ENCODE data around the gene ARL4D. TPM values are rescaled to one million over a fixed set of nuclear protein-coding genes. Genes with fewer than 3 reads are reported as not detected.
A peak's percentile ranks its signal among the peaks of the same experiment; 100 is the strongest.
"Not testable (repeated sequence)": the region's sequence is repeated elsewhere in the genome, so short reads cannot be mapped to it uniquely, and the experiment has no call there.

The ARL4D gene
- total RNA-seq, 1 donor: 22.2 TPM

- DNase-seq (ENCODE audit: low read depth): peak; percentile 77
- no peak for TF ChIP-seq CTCF (IDR thresholded peaks at IDR 0.05; ENCODE audit: insufficient read depth, low read length)
- peak overlapping the region; percentile 46 for H3K4me3 ChIP-seq (ENCODE audit: low read depth, low read length)
These were observed 29.9 kb upstream of the ARL4D start for GRCh38 chr17:43368740-43369506.

GRCh38 chr17:43369986-43370385, 28.8 kb upstream of the ARL4D start:
- DNase-seq (ENCODE audit: low read depth): no peak
- no peak overlapping the region for H3K4me3 ChIP-seq (ENCODE audit: low read depth, low read length)
- TF ChIP-seq CTCF (IDR thresholded peaks at IDR 0.05; ENCODE audit: insufficient read depth, low read length): no peak

- no peak for DNase-seq (ENCODE audit: low read depth)
- TF ChIP-seq CTCF (IDR thresholded peaks at IDR 0.05; ENCODE audit: insufficient read depth, low read length): no peak
- H3K4me3 ChIP-seq (ENCODE audit: low read depth, low read length): no peak overlapping the region
These were observed 27.5 kb upstream of the ARL4D start for GRCh38 chr17:43371227-43371821.

GRCh38 chr17:43372273-43372911, 26.4 kb upstream of the ARL4D start:
- no peak overlapping the region for H3K4me3 ChIP-seq (ENCODE audit: low read depth, low read length)
- TF ChIP-seq CTCF (IDR thresholded peaks at IDR 0.05; ENCODE audit: insufficient read depth, low read length): no peak
- no peak for DNase-seq (ENCODE audit: low read depth)

GRCh38 chr17:43373356-43373755, 25.4 kb upstream of the ARL4D start:
- no peak for DNase-seq (ENCODE audit: low read depth)
- TF ChIP-seq CTCF (IDR thresholded peaks at IDR 0.05; ENCODE audit: insufficient read depth, low read length): no peak
- H3K4me3 ChIP-seq (ENCODE audit: low read depth, low read length): no peak overlapping the region

- H3K4me3 ChIP-seq (ENCODE audit: low read depth, low read length); DNase-seq (ENCODE audit: low read depth): not testable (repeated sequence)
These were observed 22.9 kb upstream of the ARL4D start for GRCh38 chr17:43375915-43376314.

- no peak overlapping the region for H3K4me3 ChIP-seq (ENCODE audit: low read depth, low read length)
- no peak for TF ChIP-seq CTCF (IDR thresholded peaks at IDR 0.05; ENCODE audit: insufficient read depth, low read length)
- no peak for DNase-seq (ENCODE audit: low read depth)
These were observed 21.6 kb upstream of the ARL4D start for GRCh38 chr17:43377056-43377810.
